GM10266 (cell line): ENCODE data around the gene MRGPRF.

Experiments used
- DNase-seq: peaks from one replicate; pipeline ENCODE4 v3.0.0; 2012; ENCODE audit errors: extremely low spot score
- CTCF ChIP-seq: IDR thresholded peaks from 2 replicates; pipeline ENCODE4 v1.5.1; 2012; ENCODE audit warnings: mild to moderate bottlenecking, low read depth; ENCODE audit not compliant: control insufficient read depth, insufficient read depth; ENCODE audit errors: missing control alignments

Gene MRGPRF

GRCh38 chr11:68956547-68957254 lies 56.3 kb downstream of the MRGPRF start:
- no peak for DNase-seq
- no peak for TF ChIP-seq CTCF

DNA sequence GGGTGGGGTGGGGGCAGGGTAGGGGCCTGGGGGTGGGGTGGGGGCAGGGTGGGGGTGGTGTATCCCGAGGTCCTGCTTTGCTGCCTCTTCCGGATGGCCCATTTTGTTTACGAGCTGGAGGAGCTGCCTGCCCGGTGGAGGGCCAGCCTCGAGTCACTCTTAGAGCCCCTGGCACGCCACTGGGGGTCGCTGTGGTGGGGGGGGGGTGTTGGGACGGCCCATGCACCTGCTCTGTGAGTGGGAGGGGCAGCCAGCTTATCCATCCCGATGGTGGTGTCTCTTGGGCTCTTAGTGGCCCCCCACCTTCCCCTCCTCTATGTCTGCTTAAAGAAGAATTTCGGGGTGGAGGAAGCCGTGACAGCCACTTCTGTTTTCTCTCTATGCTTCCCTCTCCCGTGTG lies 56.9 kb downstream of the MRGPRF start:
- peak; percentile 70 for DNase-seq
- peak; percentile 44 for TF ChIP-seq CTCF

- no peak for TF ChIP-seq CTCF
- DNase-seq = no peak
These were observed 57.5 kb downstream of the MRGPRF start for GRCh38 chr11:68955607-68955958.

- TF ChIP-seq CTCF = no peak
These were observed 58.0 kb downstream of the MRGPRF start for GRCh38 chr11:68954836-68955606.

More at GRCh38 chr11:68954836-68955606, 58.0 kb downstream of the MRGPRF start:
- no peak for DNase-seq
